ENCODE measurements around the gene LIMCH1. TPM values are rescaled to one million over a fixed set of nuclear protein-coding genes. Genes with fewer than 3 reads are reported as not detected.

The LIMCH1 gene
- total RNA-seq, 5 donors from 2014 or later (not counting 1 experiment from before 2014, with no cell fraction given): 0.15 to 0.38 (median 0.30) TPM

DNA sequence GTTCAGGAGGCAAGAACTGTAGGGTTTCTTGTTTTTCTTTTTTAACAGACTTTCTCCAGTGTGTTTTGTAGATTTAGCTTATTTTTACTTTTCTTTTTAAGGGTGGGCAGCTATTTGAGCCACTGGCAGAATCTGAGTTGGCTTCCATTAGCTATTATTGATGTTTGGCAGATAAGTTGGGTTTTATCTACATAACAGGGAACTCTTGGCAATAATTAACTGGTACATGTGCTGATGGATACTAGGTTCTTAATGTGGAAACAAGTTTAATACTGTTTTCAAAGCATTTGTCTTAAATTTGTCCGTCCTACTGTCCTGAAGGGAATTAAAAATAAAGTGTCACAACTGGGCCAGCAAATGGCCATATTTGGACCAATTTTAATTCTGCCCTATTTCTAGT is 130.1 kb downstream of the LIMCH1 start:
- Mint-ChIP-seq H3K9me3 (no peaks in the 10 kb centered on the region), H3K4me1 (no peaks in the 10 kb centered on the region), H3K4me3 (no peak overlapping the region), H3K27ac (no peak overlapping the region), H3K27me3 (peaks cover 0 to 4% of the 10 kb centered on the region in 2 donors), H3K36me3 (no peaks in the 10 kb centered on the region)
- ChIA-PET POLR2A (no interaction called here), CTCF (interaction anchor here in 1 of 2 donors (0.7 kb wide), 1 partner anchor 487 kb away, joined by 3 read pairs; no protein-coding TSS in a partner anchor)
- no peak for ATAC-seq (replicated peaks in 1 of 4)
- 100% methylated on average over 1 of the region's 1 CpG for WGBS (ENCODE audit: insufficient coverage)
- H3K9me3 ChIP-seq: no peaks in the 10 kb centered on the region
- no peaks in the 10 kb centered on the region for H3K36me3 ChIP-seq (ENCODE audit: control insufficient read depth in 2 of 2, extremely low read depth in 1 of 2, insufficient read depth in 1 of 2, low read length in 1 of 2)
- no peak overlapping the region for H3K27ac ChIP-seq (ENCODE audit: low read length)
- no peak for DNase-seq
- H3K4me3 ChIP-seq (ENCODE audit: control insufficient read depth in 1 of 2, extremely low read depth in 1 of 2, low read length in 1 of 2): no peak overlapping the region
- no peaks in the 10 kb centered on the region for H3K27me3 ChIP-seq (replicated peaks in 1 of 2; ENCODE audit: control insufficient read depth in 2 of 2, extremely low read depth in 1 of 2, insufficient read depth in 2 of 2, low read length in 1 of 2)
- no peaks in the 10 kb centered on the region for H3K4me1 ChIP-seq (ENCODE audit: control insufficient read depth in 1 of 2, extremely low read depth in 1 of 2, insufficient read depth in 2 of 2, low read length in 2 of 2)

DNA sequence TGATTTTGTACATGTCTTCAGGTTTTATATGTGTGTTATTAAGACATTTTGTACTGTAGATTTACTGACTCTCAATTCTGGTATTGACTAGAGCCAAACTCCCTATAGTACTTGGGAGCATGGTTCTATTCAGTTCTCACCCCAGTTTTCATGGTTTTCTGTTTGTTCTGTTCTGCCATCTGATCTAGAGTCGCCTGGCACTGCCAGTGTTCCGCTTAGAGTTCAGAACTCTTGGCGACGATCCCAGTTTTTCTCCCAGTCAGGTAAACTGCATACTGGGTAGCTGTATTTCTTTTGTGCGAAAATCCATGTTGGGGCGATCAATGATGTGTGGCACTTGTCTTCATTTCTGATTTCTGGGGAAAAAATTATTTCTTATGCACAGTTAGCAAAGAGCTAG is 132.6 kb downstream of the LIMCH1 start:
- Mint-ChIP-seq H3K4me3 (no peak overlapping the region), H3K9me3 (no peaks in the 10 kb centered on the region), H3K27ac (no peak overlapping the region), H3K36me3 (no peaks in the 10 kb centered on the region), H3K27me3 (peaks cover 0 to 4% of the 10 kb centered on the region in 2 donors), H3K4me1 (no peaks in the 10 kb centered on the region)
- no peaks in the 10 kb centered on the region for H3K9me3 ChIP-seq
- DNase-seq (no peak), ATAC-seq (replicated peaks in 1 of 4) (no peak)
- H3K27ac ChIP-seq (ENCODE audit: low read length): no peak overlapping the region
- no peaks in the 10 kb centered on the region for H3K36me3 ChIP-seq (ENCODE audit: control insufficient read depth in 2 of 2, extremely low read depth in 1 of 2, insufficient read depth in 1 of 2, low read length in 1 of 2)
- H3K4me1 ChIP-seq (ENCODE audit: control insufficient read depth in 1 of 2, extremely low read depth in 1 of 2, insufficient read depth in 2 of 2, low read length in 2 of 2): no peaks in the 10 kb centered on the region
- no peak overlapping the region for H3K4me3 ChIP-seq (ENCODE audit: control insufficient read depth in 1 of 2, extremely low read depth in 1 of 2, low read length in 1 of 2)
- ChIA-PET CTCF (no interaction called here), POLR2A (no interaction called here)
- H3K27me3 ChIP-seq (replicated peaks in 1 of 2; ENCODE audit: control insufficient read depth in 2 of 2, extremely low read depth in 1 of 2, insufficient read depth in 2 of 2, low read length in 1 of 2): no peaks in the 10 kb centered on the region
- WGBS (ENCODE audit: insufficient coverage): 96% methylated on average over 4 of the region's 6 CpGs

DNA sequence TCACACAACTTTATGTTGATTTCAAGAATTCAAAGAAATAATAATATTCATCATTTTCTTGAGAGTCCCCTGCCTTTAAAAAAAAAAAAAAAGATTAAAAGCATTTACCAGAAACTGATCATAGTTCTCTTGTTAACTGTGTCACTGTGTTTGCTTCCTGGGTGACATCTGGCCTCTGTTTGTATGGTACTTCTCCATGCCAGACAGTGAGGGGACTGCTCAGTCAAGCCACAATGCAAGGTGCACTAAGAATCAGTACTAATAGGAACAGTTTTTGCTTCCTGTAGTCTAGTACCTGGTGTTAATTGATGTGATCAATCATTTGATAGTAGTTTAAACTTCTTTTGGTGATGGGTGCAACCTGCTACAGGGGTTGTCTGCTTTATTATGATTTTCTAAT is 133.0 kb downstream of the LIMCH1 start:
- no peak overlapping the region for H3K27ac ChIP-seq (ENCODE audit: low read length)
- CTCF ChIA-PET: no interaction called here
- Mint-ChIP-seq H3K27me3 (peaks cover 0 to 4% of the 10 kb centered on the region in 2 donors), H3K36me3 (no peaks in the 10 kb centered on the region), H3K4me1 (no peaks in the 10 kb centered on the region), H3K9me3 (no peaks in the 10 kb centered on the region), H3K4me3 (no peak overlapping the region), H3K27ac (no peak overlapping the region)
- DNase-seq (no peak), ATAC-seq (replicated peaks in 1 of 4) (no peak)
- H3K27me3 ChIP-seq (replicated peaks in 1 of 2; ENCODE audit: control insufficient read depth in 2 of 2, extremely low read depth in 1 of 2, insufficient read depth in 2 of 2, low read length in 1 of 2): no peaks in the 10 kb centered on the region
- POLR2A ChIA-PET: no interaction called here
- H3K9me3 ChIP-seq: no peaks in the 10 kb centered on the region
- H3K4me1 ChIP-seq (ENCODE audit: control insufficient read depth in 1 of 2, extremely low read depth in 1 of 2, insufficient read depth in 2 of 2, low read length in 2 of 2): no peaks in the 10 kb centered on the region
- H3K36me3 ChIP-seq (ENCODE audit: control insufficient read depth in 2 of 2, extremely low read depth in 1 of 2, insufficient read depth in 1 of 2, low read length in 1 of 2): no peaks in the 10 kb centered on the region
- no peak overlapping the region for H3K4me3 ChIP-seq (ENCODE audit: control insufficient read depth in 1 of 2, extremely low read depth in 1 of 2, low read length in 1 of 2)

DNA sequence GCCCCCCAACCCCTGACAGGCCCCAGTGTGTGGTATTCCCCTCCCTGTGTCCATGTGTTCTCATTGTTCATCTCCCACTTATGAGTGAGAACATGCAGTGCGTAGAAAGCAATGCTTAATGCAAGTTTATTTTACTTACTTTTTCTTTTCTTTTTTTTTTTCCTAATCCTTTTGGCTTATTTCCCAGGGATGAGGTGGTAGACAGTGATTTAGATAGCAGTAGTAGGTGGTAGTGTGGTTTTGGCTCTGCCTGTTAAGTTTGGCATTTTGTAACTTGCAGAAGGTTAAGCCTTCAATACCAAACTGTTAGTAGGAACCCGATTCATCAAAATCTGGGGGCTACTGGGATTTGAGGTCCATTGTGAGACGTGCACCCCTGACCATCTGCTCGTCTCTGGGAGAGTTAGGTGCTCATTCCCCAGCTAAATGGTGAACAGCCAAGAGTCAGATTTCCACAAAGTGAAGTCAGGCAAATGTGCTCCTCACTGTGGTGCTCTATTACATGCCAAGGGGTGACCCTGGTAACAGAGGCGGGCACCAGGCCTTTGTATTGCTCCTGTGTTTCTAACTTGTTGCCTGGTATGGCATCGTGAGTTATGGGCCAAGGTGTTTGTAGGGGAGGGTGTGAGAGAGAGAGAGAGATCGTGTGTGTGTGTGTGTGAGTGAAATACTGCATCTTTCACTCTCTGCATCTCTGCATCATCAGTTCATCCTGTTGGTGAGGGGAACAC is 140.3 kb downstream of the LIMCH1 start:
- Mint-ChIP-seq H3K36me3 (no peaks in the 10 kb centered on the region), H3K9me3 (no peaks in the 10 kb centered on the region), H3K4me1 (no peaks in the 10 kb centered on the region), H3K27me3 (no peaks in the 10 kb centered on the region), H3K4me3 (no peak overlapping the region), H3K27ac (no peak overlapping the region)
- CTCF ChIA-PET: no interaction called here
- H3K36me3 ChIP-seq (ENCODE audit: control insufficient read depth in 2 of 2, extremely low read depth in 1 of 2, insufficient read depth in 1 of 2, low read length in 1 of 2): no peaks in the 10 kb centered on the region
- no peak for ATAC-seq (replicated peaks in 1 of 4)
- POLR2A ChIA-PET: no interaction called here
- 60% methylated on average over 3 of the region's 7 CpGs for WGBS (ENCODE audit: insufficient coverage)
- no peaks in the 10 kb centered on the region for H3K4me1 ChIP-seq (ENCODE audit: control insufficient read depth in 1 of 2, extremely low read depth in 1 of 2, insufficient read depth in 2 of 2, low read length in 2 of 2)
- H3K27ac ChIP-seq (ENCODE audit: low read length): no peak overlapping the region
- DNase-seq: no peak
- no peaks in the 10 kb centered on the region for H3K27me3 ChIP-seq (replicated peaks in 1 of 2; ENCODE audit: control insufficient read depth in 2 of 2, extremely low read depth in 1 of 2, insufficient read depth in 2 of 2, low read length in 1 of 2)
- no peaks in the 10 kb centered on the region for H3K9me3 ChIP-seq
- H3K4me3 ChIP-seq (ENCODE audit: control insufficient read depth in 1 of 2, extremely low read depth in 1 of 2, low read length in 1 of 2): no peak overlapping the region

DNA sequence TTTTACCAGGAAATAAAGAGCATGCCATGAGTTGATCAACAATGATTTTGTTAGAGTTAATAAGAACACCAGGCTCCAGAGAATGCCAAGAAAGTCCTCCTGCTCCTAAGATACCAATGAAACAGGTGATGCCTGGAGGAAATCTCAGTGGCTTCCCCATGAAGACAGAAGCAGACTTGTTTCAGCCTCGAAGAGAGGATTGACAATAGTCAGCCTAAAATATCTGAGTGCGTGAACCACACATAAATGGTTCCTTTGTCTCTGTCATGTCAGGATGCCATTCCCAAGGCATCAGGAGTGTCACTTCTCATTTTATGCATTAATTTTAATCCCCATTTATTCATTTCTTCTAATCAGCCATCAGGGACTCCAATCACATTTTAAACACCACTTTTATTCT is 141.0 kb downstream of the LIMCH1 start:
- no peaks in the 10 kb centered on the region for H3K36me3 Mint-ChIP-seq
- H3K4me1 ChIP-seq (ENCODE audit: control insufficient read depth in 1 of 2, extremely low read depth in 1 of 2, insufficient read depth in 2 of 2, low read length in 2 of 2): no peaks in the 10 kb centered on the region
- ATAC-seq (replicated peaks in 1 of 4): no peak
- H3K9me3 Mint-ChIP-seq: no peaks in the 10 kb centered on the region
- ChIA-PET CTCF (no interaction called here), POLR2A (no interaction called here)
- H3K27ac ChIP-seq (ENCODE audit: low read length): no peak overlapping the region
- H3K27me3 Mint-ChIP-seq: no peaks in the 10 kb centered on the region
- no peak overlapping the region for H3K27ac Mint-ChIP-seq
- no peak for DNase-seq
- H3K4me1 Mint-ChIP-seq: no peaks in the 10 kb centered on the region
- H3K4me3 ChIP-seq (ENCODE audit: control insufficient read depth in 1 of 2, extremely low read depth in 1 of 2, low read length in 1 of 2): no peak overlapping the region
- H3K4me3 Mint-ChIP-seq: no peak overlapping the region
- no peaks in the 10 kb centered on the region for H3K36me3 ChIP-seq (ENCODE audit: control insufficient read depth in 2 of 2, extremely low read depth in 1 of 2, insufficient read depth in 1 of 2, low read length in 1 of 2)
- WGBS (ENCODE audit: insufficient coverage): 75% methylated on average over 2 of the region's 2 CpGs
- no peaks in the 10 kb centered on the region for H3K27me3 ChIP-seq (replicated peaks in 1 of 2; ENCODE audit: control insufficient read depth in 2 of 2, extremely low read depth in 1 of 2, insufficient read depth in 2 of 2, low read length in 1 of 2)
- H3K9me3 ChIP-seq: no peaks in the 10 kb centered on the region

DNA sequence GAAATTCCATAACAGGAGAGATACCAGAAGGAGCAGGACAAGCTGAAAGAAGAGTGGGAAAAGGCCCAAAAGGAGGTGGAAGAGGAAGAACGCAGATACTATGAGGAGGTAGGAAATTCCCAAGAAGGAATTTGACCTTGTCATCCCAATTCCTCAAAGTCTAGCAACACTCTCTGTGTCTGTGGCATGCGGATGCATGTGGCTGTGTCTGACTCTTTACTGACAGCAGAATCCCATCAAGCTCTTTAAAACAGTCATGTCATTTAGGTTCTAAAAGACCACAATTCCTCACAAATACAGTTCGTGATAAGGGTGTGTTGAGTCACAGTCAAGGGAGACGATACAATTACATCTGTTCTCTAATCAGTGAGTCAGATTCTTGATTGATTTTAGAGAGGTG is 142.0 kb downstream of the LIMCH1 start:
- no peak overlapping the region for H3K27ac ChIP-seq (ENCODE audit: low read length)
- Mint-ChIP-seq H3K4me3 (no peak overlapping the region), H3K27ac (no peak overlapping the region), H3K36me3 (no peaks in the 10 kb centered on the region), H3K9me3 (no peaks in the 10 kb centered on the region), H3K27me3 (no peaks in the 10 kb centered on the region), H3K4me1 (no peaks in the 10 kb centered on the region)
- no CpG with 5 or more reads among the region's 4 CpGs for WGBS (ENCODE audit: insufficient coverage)
- POLR2A ChIA-PET: no interaction called here
- H3K9me3 ChIP-seq: no peaks in the 10 kb centered on the region
- no peak overlapping the region for H3K4me3 ChIP-seq (ENCODE audit: control insufficient read depth in 1 of 2, extremely low read depth in 1 of 2, low read length in 1 of 2)
- ATAC-seq (replicated peaks in 1 of 4): no peak
- no peaks in the 10 kb centered on the region for H3K4me1 ChIP-seq (ENCODE audit: control insufficient read depth in 1 of 2, extremely low read depth in 1 of 2, insufficient read depth in 2 of 2, low read length in 2 of 2)
- DNase-seq: no peak
- H3K27me3 ChIP-seq (replicated peaks in 1 of 2; ENCODE audit: control insufficient read depth in 2 of 2, extremely low read depth in 1 of 2, insufficient read depth in 2 of 2, low read length in 1 of 2): no peaks in the 10 kb centered on the region
- no peaks in the 10 kb centered on the region for H3K36me3 ChIP-seq (ENCODE audit: control insufficient read depth in 2 of 2, extremely low read depth in 1 of 2, insufficient read depth in 1 of 2, low read length in 1 of 2)
- CTCF ChIA-PET: no interaction called here

DNA sequence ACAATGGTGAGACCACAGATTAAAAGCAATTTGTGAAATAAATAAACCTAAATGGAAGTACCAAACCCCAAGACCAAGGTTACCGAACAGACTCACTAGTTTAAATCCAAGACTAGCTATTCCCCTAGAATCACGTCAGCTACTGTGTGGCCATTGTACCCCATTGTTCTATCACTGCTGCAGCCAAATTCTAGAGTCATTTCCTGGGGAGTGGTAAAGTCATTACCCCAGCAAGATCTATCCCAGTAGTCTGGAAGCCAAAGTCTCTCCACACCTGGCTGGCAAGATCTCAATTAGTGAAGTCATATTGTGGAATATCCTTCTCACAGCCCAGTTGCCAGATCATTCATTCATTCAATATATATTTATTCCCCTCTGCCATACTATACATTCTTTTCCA is 143.1 kb downstream of the LIMCH1 start:
- no peaks in the 10 kb centered on the region for H3K27me3 Mint-ChIP-seq
- H3K4me3 Mint-ChIP-seq: no peak overlapping the region
- no peaks in the 10 kb centered on the region for H3K36me3 Mint-ChIP-seq
- no peaks in the 10 kb centered on the region for H3K4me1 ChIP-seq (ENCODE audit: control insufficient read depth in 1 of 2, extremely low read depth in 1 of 2, insufficient read depth in 2 of 2, low read length in 2 of 2)
- no peak overlapping the region for H3K27ac ChIP-seq (ENCODE audit: low read length)
- no peak for ATAC-seq (replicated peaks in 1 of 4)
- H3K4me1 Mint-ChIP-seq: no peaks in the 10 kb centered on the region
- CTCF ChIA-PET: no interaction called here
- no peaks in the 10 kb centered on the region for H3K9me3 Mint-ChIP-seq
- no peak overlapping the region for H3K27ac Mint-ChIP-seq
- H3K4me3 ChIP-seq (ENCODE audit: control insufficient read depth in 1 of 2, extremely low read depth in 1 of 2, low read length in 1 of 2): no peak overlapping the region
- H3K9me3 ChIP-seq: no peaks in the 10 kb centered on the region
- POLR2A ChIA-PET: no interaction called here
- H3K36me3 ChIP-seq (ENCODE audit: control insufficient read depth in 2 of 2, extremely low read depth in 1 of 2, insufficient read depth in 1 of 2, low read length in 1 of 2): no peaks in the 10 kb centered on the region
- H3K27me3 ChIP-seq (replicated peaks in 1 of 2; ENCODE audit: control insufficient read depth in 2 of 2, extremely low read depth in 1 of 2, insufficient read depth in 2 of 2, low read length in 1 of 2): no peaks in the 10 kb centered on the region
- WGBS (ENCODE audit: insufficient coverage): no CpG with 5 or more reads among the region's 2 CpGs
- DNase-seq: no peak
